ENCODE data around the gene ATP8B4.

Gene ATP8B4

GRCh38 chr15:49902685-49903501 is 216.1 kb downstream of the ATP8B4 start:
- DNase-seq (ENCODE audit: low read depth): no peak
- TF ChIP-seq MYC (IDR thresholded peaks at IDR 0.05; ENCODE audit: low read depth, low read length): no peak
- TF ChIP-seq CTCF (IDR thresholded peaks at IDR 0.05; ENCODE audit: low read depth, low read length): no peak
- no peak for TF ChIP-seq MAX (IDR thresholded peaks at IDR 0.05; ENCODE audit: low read depth, low read length)
- TF ChIP-seq POLR2A (IDR thresholded peaks at IDR 0.05; ENCODE audit: extremely low read depth, insufficient read length): no peak
- no peak overlapping the region for H3K4me3 ChIP-seq (ENCODE audit: low read depth, low read length)

GRCh38 chr15:49901996-49902684 is 216.9 kb downstream of the ATP8B4 start:
- no peak overlapping the region for H3K4me3 ChIP-seq (ENCODE audit: low read depth, low read length)
- no peak for TF ChIP-seq POLR2A (IDR thresholded peaks at IDR 0.05; ENCODE audit: extremely low read depth, insufficient read length)
- no peak for TF ChIP-seq CTCF (IDR thresholded peaks at IDR 0.05; ENCODE audit: low read depth, low read length)
- no peak for TF ChIP-seq MAX (IDR thresholded peaks at IDR 0.05; ENCODE audit: low read depth, low read length)
- TF ChIP-seq MYC (IDR thresholded peaks at IDR 0.05; ENCODE audit: low read depth, low read length): no peak
- DNase-seq (ENCODE audit: low read depth): no peak

- TF ChIP-seq MYC (IDR thresholded peaks at IDR 0.05; ENCODE audit: low read depth, low read length) (no peak), CTCF (IDR thresholded peaks at IDR 0.05; ENCODE audit: low read depth, low read length) (no peak), MAX (IDR thresholded peaks at IDR 0.05; ENCODE audit: low read depth, low read length) (no peak), POLR2A (IDR thresholded peaks at IDR 0.05; ENCODE audit: extremely low read depth, insufficient read length) (no peak)
- DNase-seq (ENCODE audit: low read depth): no peak
These were observed 217.7 kb downstream of the ATP8B4 start for GRCh38 chr15:49901321-49901720.

GRCh38 chr15:49900903-49901235 is 218.2 kb downstream of the ATP8B4 start:
- no peak for DNase-seq (ENCODE audit: low read depth)
- H3K4me3 ChIP-seq (ENCODE audit: low read depth, low read length): no peak overlapping the region
- TF ChIP-seq MYC (IDR thresholded peaks at IDR 0.05; ENCODE audit: low read depth, low read length): no peak
- no peak for TF ChIP-seq CTCF (IDR thresholded peaks at IDR 0.05; ENCODE audit: low read depth, low read length)
- no peak for TF ChIP-seq MAX (IDR thresholded peaks at IDR 0.05; ENCODE audit: low read depth, low read length)
- TF ChIP-seq POLR2A (IDR thresholded peaks at IDR 0.05; ENCODE audit: extremely low read depth, insufficient read length): no peak

More at GRCh38 chr15:49901321-49901720, 217.7 kb downstream of the ATP8B4 start:
- no peak overlapping the region for H3K4me3 ChIP-seq (ENCODE audit: low read depth, low read length)

GRCh38 chr15:49900006-49900902 is 218.8 kb downstream of the ATP8B4 start:
- no peak for DNase-seq (ENCODE audit: low read depth)
- TF ChIP-seq MYC (IDR thresholded peaks at IDR 0.05; ENCODE audit: low read depth, low read length) (no peak), POLR2A (IDR thresholded peaks at IDR 0.05; ENCODE audit: extremely low read depth, insufficient read length) (no peak), CTCF (IDR thresholded peaks at IDR 0.05; ENCODE audit: low read depth, low read length) (no peak), MAX (IDR thresholded peaks at IDR 0.05; ENCODE audit: low read depth, low read length) (no peak)
- no peak overlapping the region for H3K4me3 ChIP-seq (ENCODE audit: low read depth, low read length)

All from NB4 (cell line).